Astrocyte (in vitro differentiated cells and primary cell): ENCODE results near the gene RSPH3. TPM values are rescaled to one million over a fixed set of nuclear protein-coding genes. Genes with fewer than 3 reads are reported as not detected.

Experiments
- DNase-seq: peaks from one replicate; pipeline ENCODE4 v3.0.0-alpha.2; 2010; ENCODE audit warnings: low read depth
- FAIRE-seq: peaks from 2 replicates; lab custom pipeline; 2011; peaks lifted over from hg19 to GRCh38; lab: Jason Lieb, UNC
- H2AFZ ChIP-seq: 2 replicates; pipeline ENCODE4 v1.6.0; 2012; ENCODE audit warnings: low read depth, low read length, inconsistent platforms
- H3K27ac ChIP-seq: 2 replicates; pipeline ENCODE4 v1.5.1; 2011; ENCODE audit warnings: low read depth, low read length, inconsistent platforms
- H3K27me3 ChIP-seq: 2 replicates; pipeline ENCODE4 v1.6.0; 2011; ENCODE audit warnings: low read length, inconsistent platforms; ENCODE audit not compliant: insufficient read depth
- H3K36me3 ChIP-seq: 2 replicates; pipeline ENCODE4 v1.5.1; 2011; ENCODE audit warnings: low read length, inconsistent platforms; ENCODE audit not compliant: insufficient read depth
- H3K4me1 ChIP-seq: 2 replicates; pipeline ENCODE4 v1.5.1; 2011; ENCODE audit warnings: low read length, inconsistent platforms; ENCODE audit not compliant: insufficient read depth
- H3K4me2 ChIP-seq: 2 replicates; pipeline ENCODE4 v1.6.0; 2012; ENCODE audit warnings: low read length, inconsistent platforms
- H3K4me3 ChIP-seq: 2 replicates; pipeline ENCODE4 v1.5.1; 2011; ENCODE audit warnings: low read depth, mild to moderate bottlenecking, low read length, inconsistent platforms; ENCODE audit not compliant: insufficient read depth
- H3K79me2 ChIP-seq: 2 replicates; pipeline ENCODE4 v1.6.0; 2012; ENCODE audit warnings: mild to moderate bottlenecking, low read length, inconsistent platforms; ENCODE audit not compliant: insufficient read depth
- H3K9ac ChIP-seq: 2 replicates; pipeline ENCODE4 v1.6.0; 2012; ENCODE audit warnings: mild to moderate bottlenecking, low read length, inconsistent platforms
- H3K9me3 ChIP-seq: 2 replicates; pipeline ENCODE4 v1.5.1; 2012; ENCODE audit warnings: low read depth, mild to moderate bottlenecking, low read length, inconsistent platforms; ENCODE audit not compliant: insufficient read depth
- H4K20me1 ChIP-seq: 2 replicates; pipeline ENCODE4 v1.6.0; 2012; ENCODE audit warnings: low read length, inconsistent platforms; ENCODE audit not compliant: insufficient read depth
- H3K27ac Mint-ChIP-seq: one replicate; pipeline ENCODE4 v1.8.0; 2021; ENCODE audit warnings: mild to moderate bottlenecking, mixed read lengths; ENCODE audit not compliant: unreplicated experiment
- H3K27me3 Mint-ChIP-seq: one replicate; pipeline ENCODE4 v1.8.0; 2021; ENCODE audit warnings: low read depth, mixed read lengths; ENCODE audit not compliant: unreplicated experiment
- H3K36me3 Mint-ChIP-seq: one replicate; pipeline ENCODE4 v1.8.0; 2021; ENCODE audit warnings: low read depth, mixed read lengths; ENCODE audit not compliant: unreplicated experiment
- H3K4me1 Mint-ChIP-seq: one replicate; pipeline ENCODE4 v1.8.0; 2021; ENCODE audit warnings: low read depth, mixed read lengths; ENCODE audit not compliant: unreplicated experiment
- H3K4me3 Mint-ChIP-seq: one replicate; pipeline ENCODE4 v1.8.0; 2021; ENCODE audit warnings: mild to moderate bottlenecking, moderate library complexity, mixed read lengths; ENCODE audit not compliant: unreplicated experiment
- H3K9me3 Mint-ChIP-seq: one replicate; pipeline ENCODE4 v1.8.0; 2021; ENCODE audit warnings: mild to moderate bottlenecking, mixed read lengths; ENCODE audit not compliant: unreplicated experiment
- CTCF ChIP-seq: IDR thresholded peaks from 2 replicates; pipeline ENCODE4 v1.5.1; 2011; ENCODE audit warnings: low read depth, mild to moderate bottlenecking, inconsistent platforms, low read length, moderate library complexity; ENCODE audit not compliant: insufficient read depth
- EZH2 ChIP-seq: IDR thresholded peaks from 2 replicates; pipeline ENCODE4 v1.6.1; 2012; ENCODE audit warnings: mild to moderate bottlenecking, low read length, inconsistent platforms; ENCODE audit not compliant: insufficient read depth
- total RNA-seq: library from RNA; stranded (reverse); gene quantifications from 2 replicates; pipeline ENCODE4 v1.2.1, GENCODE V29; 2021

Gene RSPH3
- total RNA-seq, 1 donor from 2014 or later = 10.2 TPM

- H3K4me3 ChIP-seq = no peak overlapping the region
- peaks cover 11% of the 10 kb centered on the region for H3K36me3 Mint-ChIP-seq
- H3K4me2 ChIP-seq = no peak overlapping the region
- H4K20me1 ChIP-seq = no peaks in the 10 kb centered on the region
- no peak overlapping the region for H3K27ac ChIP-seq
- H3K9ac ChIP-seq = no peak overlapping the region
- H2AFZ ChIP-seq = no peak overlapping the region
- no peaks in the 10 kb centered on the region for H3K4me1 Mint-ChIP-seq
- peaks cover 4% of the 10 kb centered on the region for H3K9me3 Mint-ChIP-seq
- DNase-seq = no peak
- no peaks in the 10 kb centered on the region for H3K9me3 ChIP-seq
- no peaks in the 10 kb centered on the region for H3K27me3 ChIP-seq
- H3K27me3 Mint-ChIP-seq = no peaks in the 10 kb centered on the region
- TF ChIP-seq CTCF (no peak), EZH2 (no peak)
- FAIRE-seq = no peak
- no peak overlapping the region for H3K4me3 Mint-ChIP-seq
- H3K79me2 ChIP-seq = no peaks in the 10 kb centered on the region
- no peaks in the 10 kb centered on the region for H3K36me3 ChIP-seq
- H3K4me1 ChIP-seq = no peaks in the 10 kb centered on the region
- H3K27ac Mint-ChIP-seq = no peak overlapping the region
Measured at GRCh38 chr6:158959552-158959951, 40.5 kb downstream of the RSPH3 start.

GRCh38 chr6:158958504-158959386, 41.3 kb downstream of the RSPH3 start:
- H2AFZ ChIP-seq = no peak overlapping the region
- no peak overlapping the region for H3K27ac ChIP-seq
- no peak overlapping the region for H3K4me3 ChIP-seq
- TF ChIP-seq EZH2 (no peak), CTCF (no peak)
- H3K4me1 ChIP-seq = no peaks in the 10 kb centered on the region
- FAIRE-seq (no peak), DNase-seq (no peak)
- Mint-ChIP-seq H3K27me3 (no peaks in the 10 kb centered on the region), H3K36me3 (peaks cover 11% of the 10 kb centered on the region), H3K4me3 (no peak overlapping the region), H3K9me3 (peaks cover 4% of the 10 kb centered on the region), H3K4me1 (no peaks in the 10 kb centered on the region), H3K27ac (no peak overlapping the region)
- no peaks in the 10 kb centered on the region for H4K20me1 ChIP-seq
- no peak overlapping the region for H3K9ac ChIP-seq
- no peaks in the 10 kb centered on the region for H3K36me3 ChIP-seq
- H3K27me3 ChIP-seq = no peaks in the 10 kb centered on the region
- no peak overlapping the region for H3K4me2 ChIP-seq
- H3K79me2 ChIP-seq = no peaks in the 10 kb centered on the region
- H3K9me3 ChIP-seq = no peaks in the 10 kb centered on the region

- Mint-ChIP-seq H3K4me1 (no peaks in the 10 kb centered on the region), H3K27me3 (no peaks in the 10 kb centered on the region), H3K36me3 (peaks cover 2% of the 10 kb centered on the region), H3K9me3 (no peaks in the 10 kb centered on the region), H3K4me3 (no peak overlapping the region), H3K27ac (no peak overlapping the region)
- H3K9me3 ChIP-seq = no peaks in the 10 kb centered on the region
- DNase-seq = no peak
- TF ChIP-seq CTCF (no peak), EZH2 (no peak)
- no peaks in the 10 kb centered on the region for H4K20me1 ChIP-seq
- H3K27ac ChIP-seq = no peak overlapping the region
- no peaks in the 10 kb centered on the region for H3K36me3 ChIP-seq
- H3K4me1 ChIP-seq = no peaks in the 10 kb centered on the region
- no peaks in the 10 kb centered on the region for H3K27me3 ChIP-seq
- no peaks in the 10 kb centered on the region for H3K79me2 ChIP-seq
- H3K9ac ChIP-seq = no peak overlapping the region
- no peak overlapping the region for H2AFZ ChIP-seq
- H3K4me3 ChIP-seq = no peak overlapping the region
- H3K4me2 ChIP-seq = no peak overlapping the region
- FAIRE-seq = no peak
Measured at GRCh38 chr6:158955255-158955654, 44.7 kb downstream of the RSPH3 start.
